OCI-M1 (cell line): Measurements from ENCODE around the gene SLC45A3.

Experiments
- DNase-seq: peaks from one replicate; lab custom pipeline; 2025; lab: John Stamatoyannopoulos, UW

Gene SLC45A3

DNA sequence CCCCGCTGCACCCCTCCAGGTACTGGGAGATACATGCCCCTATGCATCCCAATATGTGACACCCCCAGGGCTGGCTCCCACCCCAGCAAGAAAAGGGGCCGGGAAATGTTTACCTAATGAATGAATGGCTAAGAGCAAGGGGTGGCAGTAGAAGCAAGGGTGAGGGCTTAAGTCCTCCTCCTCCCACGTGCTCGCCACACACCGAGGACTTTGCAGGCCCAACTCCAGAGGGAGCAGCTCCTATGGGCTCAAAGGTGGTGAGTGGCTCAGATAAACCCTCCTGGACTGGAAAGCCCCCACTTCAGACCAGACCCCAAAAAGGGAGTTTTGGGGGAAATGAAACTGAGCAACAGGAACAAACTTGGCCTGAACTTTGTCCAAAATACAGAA lies 11.4 kb downstream of the SLC45A3 start:
- peak; percentile 23 for DNase-seq

DNA sequence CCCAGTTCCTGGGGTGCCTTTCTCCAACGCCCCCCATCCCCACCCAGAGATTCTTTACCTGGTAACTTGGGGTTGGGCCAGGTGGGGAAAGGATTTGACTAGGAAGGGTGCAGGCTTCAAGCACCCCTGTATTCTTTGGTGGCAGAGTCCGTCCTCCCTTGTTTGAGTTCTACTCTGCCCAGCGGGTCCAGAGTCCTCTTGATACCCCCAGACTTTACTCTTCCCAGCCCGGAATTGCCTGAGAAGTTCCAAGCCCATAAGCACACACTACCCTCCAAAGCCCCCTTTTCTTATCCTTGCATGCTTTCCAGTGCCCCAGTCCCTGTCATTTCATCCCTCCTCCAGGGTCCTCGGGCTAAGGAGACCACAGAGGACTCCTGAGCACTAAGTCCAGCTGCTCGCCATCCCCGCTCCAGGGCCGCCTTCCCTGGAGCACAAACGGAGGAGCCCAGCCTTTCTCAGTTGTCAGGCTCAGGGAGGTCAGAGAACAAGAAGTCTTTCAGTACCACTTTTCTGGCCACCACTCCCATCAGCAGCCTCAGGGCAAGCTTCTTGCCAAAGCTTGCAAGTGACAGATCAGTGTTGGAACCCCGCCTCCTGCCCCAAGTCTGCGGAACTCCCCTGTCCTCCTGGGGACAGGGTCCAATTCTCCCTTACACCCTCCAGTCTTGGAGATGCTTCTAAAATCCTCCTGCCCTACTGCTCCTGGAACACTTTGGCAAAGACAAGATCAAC lies 12.2 kb downstream of the SLC45A3 start:
- no peak for DNase-seq

DNA sequence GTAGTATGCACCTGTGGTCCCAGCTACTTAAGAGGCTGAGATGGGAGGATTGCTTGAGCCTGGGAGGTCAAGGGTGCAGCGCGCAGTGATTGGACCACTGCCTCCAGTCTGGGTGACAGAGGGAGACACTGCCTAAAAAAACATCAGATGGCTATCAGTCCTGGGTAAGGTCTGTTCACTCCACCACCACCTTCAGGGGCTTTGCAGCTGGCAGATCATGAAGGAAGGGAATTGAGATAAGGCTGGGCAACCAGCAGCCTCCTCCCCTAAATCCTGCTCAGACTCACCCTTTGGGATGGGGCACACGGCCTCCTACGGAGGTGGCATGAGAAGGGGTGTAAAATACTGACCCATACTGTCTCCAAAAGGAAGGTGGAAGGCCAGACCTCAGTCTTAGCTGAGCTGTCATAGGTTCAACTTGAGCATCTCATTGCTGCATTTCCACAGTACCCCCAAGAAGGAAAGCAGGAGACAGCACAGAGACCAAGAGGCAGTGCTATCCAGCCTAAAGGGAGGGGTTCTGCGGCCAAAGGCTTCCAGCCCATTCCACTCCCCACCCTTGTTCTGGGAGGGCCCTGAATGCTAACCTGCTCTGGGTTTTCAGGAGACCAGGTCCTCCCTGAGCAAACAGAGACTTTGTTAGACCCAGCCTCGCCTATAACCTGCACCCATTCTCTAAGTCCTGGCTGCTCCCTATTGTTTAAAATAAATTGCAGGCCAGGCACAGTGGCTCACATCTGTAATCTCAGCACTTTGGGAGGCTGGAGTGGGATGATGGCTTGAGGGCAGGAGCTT lies 13.7 kb downstream of the SLC45A3 start:
- DNase-seq = no peak

DNA sequence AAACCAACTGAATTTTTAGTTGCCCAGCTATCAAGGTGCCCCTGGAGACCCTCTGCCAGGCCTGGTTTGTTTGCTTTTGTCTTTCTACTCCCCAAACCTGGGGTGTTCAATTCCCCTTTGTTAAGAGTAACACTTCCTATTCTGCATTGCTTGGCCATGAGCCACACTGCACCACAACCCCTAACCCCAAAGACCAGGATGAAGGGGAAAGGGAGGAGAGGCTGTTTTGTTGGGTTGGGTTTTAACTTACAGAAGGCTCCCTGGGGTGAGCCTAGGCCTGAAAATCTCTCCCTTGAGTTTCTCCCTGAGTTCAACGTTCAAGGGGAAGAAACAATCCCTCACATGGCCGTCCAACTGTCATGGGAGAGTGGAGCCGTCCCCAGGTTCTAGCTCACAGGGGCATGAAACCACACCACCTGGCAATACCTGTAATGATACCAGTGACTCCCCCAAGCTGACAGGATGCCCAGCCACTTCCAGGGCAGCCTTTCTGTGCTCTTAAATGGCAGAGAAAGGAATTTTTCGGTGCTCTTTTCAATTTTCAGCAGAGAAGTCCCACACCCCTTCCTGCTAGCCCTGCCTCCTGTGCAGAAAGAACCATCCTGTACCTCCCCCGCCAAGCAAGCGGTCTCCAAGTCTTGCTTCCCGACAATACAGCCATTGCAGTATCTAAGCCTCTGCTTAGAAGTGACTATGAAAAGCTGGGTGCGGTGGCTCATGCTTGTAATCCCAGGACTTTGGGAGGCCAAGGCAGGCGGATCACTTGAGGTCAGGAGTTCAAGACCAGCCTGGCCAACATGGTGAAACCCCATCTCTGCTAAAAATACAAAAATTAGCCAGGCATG lies 14.9 kb downstream of the SLC45A3 start:
- no peak for DNase-seq

DNA sequence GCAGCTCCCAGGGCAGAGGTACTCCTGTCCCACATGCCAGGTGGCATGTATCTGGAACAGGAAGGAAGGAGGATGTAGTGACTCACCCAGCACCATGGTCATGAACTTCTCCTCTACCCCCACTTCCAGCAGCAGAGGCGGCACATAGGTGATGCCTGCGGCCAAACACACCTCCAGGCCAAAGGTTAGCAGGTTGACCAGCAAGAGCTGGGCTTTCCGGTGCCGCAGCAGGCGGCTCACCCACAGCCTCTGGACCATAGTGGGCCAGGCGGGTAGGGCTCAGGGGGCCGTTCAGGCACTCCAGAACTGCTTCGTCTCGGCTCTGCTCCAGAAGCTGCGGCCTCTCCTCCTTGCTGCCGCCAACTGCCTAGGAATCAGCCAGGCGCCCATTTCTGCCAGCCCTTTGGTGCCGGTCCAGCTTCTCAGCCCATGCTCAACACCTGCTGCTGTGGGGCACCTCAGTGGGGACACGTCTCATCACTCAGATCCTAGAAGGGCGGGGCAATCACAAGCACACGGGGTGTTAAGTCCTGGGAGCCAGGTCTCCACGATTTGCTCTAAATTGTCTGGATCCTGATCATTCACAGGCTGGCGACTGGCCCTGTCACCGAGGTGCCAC lies 15.8 kb downstream of the SLC45A3 start:
- no peak for DNase-seq

DNA sequence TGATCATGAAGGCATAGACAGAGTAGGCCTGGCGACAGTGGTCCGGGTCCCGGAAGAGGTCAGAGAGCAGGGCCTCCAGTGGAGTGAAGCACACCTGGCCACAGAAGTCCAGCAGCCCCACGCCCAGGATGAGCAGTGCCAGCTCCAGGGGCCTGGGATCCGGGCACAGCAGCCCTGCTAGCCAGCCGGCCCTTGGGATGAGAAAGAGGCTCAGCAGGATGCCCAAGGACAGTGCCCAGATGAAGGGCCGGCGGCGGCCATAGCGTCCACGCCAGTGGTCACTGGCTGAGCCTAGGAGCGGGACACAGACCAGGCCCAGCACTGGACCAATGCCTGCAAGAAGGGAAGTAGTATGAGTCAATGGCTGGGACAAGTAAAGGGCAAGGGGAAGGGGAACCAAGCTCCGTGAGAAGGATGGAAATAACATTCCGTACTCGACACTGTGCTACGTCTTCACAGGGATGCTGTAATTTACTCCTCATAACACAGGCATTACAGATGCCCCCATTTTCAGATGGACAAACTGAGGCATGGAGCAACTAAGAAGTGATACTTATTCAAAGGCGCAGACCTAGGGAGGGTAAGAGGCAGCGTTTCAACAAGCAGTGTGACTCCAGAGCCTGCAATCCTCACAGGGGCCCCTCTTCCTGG lies 16.9 kb downstream of the SLC45A3 start:
- no peak for DNase-seq

DNA sequence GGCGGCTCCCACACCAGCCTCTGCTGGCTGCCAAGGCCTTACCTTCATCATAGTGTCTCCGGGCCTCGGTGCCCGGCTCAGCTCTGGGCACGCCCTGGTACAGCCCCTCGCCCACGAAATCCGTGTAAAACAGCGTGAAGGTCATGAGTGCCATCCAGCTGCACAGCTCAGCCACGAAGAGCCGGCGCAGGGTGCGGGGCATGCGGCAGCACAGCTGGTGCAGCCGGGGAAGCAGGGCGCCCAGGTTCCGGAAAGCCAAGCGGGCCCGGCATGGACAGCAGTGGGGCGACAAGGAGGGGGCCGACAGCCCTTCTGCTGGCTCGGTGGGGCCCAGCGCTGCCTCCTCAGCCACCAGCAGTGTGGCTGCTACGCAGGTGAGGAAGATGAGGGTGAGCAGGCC lies 17.5 kb downstream of the SLC45A3 start:
- DNase-seq = no peak

DNA sequence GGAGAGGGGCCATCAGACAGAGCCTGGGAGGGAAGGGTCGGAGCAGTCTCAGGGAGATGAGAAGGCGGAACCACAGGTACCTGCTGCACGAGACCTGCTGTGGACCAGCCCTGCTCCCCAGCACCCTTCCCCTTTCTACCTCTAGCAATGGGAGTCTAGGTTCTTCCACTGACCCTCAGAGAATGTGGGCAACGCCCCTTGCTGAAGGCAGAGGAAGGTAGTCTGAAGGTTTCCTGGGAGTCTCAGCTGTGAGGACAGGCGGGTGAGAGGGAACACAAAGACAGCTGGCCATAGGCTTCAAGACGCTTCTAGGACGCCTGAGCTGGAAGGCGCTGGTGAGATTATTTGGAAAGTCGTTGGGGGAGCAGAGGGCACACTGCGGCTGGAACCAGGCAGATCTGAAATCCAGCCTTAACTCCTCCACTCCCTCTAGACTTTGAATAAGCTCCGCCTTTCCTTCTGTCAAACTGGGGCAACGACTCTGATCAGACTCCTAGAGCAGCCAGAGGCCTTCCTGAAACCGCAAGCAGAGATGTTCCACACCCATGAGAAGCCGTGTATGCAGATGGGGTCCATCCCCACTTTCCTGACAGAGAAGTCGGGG lies 18.1 kb downstream of the SLC45A3 start:
- DNase-seq = no peak

DNA sequence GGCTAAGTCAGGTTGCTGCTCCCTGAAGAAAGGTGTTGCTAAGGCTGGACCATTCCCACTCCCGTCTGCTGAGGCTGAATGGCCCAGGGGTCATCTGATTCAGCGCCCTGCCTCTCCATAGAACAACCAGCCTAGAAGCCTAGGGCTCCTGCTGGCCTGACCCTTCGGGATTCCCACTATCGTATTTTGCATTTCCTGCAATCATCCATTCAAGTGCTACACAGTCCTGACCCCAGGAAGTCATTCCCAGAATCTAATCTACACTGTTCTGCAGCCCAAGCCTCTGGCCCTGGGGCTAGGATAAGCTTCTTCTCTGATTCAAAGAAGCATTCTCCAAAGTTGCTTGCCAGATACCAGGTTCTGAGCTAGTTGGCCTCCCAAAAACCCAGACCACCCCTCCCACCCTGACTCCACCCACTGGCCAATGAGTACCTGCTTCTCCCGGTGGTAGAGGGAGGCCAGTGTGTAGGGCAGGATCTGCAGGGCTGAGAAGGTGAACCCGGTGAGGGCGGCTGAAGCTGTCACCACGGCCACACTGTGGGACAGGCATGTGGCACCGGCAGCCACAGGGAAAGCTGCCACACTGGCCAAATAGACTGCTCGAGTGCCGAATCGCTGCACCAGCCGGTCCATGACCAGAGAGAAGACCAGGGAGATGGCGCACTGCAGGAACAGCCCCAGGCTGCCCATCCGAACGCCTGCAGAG lies 18.7 kb downstream of the SLC45A3 start:
- DNase-seq = no peak

DNA sequence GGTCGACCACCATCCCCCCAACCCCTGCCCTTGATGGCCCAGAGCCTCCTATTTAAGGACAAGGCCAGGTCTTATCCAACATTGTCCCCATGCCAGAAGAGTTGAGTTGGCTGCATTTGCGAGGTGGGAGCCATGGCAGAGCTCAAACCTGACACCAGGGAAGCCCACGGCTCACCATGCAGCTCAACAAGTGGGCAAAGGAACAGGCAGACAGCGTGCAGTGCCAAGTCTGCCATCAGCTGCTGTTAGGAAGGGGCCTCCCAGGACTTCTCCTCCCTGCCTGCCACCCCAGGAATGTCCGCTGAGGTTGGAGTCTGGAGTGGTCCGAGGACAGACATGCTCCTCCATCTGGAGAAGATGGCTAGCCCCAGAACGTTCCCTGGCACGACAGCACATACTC lies 19.9 kb downstream of the SLC45A3 start:
- no peak for DNase-seq

DNA sequence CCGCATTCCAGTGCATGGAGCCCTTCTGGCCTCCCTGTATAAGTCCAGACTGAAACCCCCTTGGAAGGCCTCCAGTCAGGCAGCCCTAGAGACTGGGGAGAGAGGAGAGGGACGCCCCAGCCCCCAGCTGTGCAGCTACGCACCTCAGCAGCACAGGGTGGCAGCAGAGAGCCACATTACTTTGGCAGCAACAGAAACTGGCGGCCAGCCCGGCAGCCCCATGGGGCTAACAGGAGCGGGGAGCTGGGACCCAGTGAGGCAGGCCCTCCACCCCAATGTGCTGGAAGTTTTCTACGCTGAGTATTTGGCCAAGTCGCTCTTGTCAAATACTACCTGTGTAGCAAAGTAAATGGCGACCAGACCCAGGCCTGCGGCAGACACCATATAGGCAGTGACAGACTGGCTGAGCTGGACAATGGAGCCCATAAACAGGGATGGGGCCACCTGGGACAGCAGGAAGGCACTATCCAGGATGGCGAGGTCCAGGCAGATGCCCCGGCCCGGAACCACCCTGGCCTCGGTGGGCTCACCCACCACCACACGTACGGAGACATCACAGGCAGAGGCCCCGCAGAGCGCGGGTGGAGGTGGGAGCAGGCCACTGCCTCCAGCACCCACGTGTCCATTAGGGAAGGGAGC lies 21.2 kb downstream of the SLC45A3 start:
- DNase-seq = peak; percentile 85

DNA sequence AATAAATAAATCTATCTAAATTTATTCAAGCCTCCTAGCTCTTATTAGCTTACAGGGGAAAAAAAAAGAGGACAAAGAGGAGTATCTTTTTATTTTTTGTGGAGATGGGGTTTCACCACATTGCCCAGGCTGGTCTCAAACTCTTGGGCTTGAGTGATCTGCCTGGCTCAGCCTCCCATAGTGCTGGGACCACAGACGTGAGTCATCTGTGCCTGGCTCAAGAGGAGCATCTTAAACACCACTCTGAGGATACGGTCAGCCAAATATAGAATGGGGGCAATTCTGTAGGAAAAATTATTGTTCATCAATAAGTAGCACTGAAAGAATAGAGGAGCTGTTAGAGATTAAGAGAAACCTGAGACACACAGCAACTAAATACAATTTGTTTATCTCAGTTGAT lies 24.1 kb downstream of the SLC45A3 start:
- DNase-seq = no peak

DNA sequence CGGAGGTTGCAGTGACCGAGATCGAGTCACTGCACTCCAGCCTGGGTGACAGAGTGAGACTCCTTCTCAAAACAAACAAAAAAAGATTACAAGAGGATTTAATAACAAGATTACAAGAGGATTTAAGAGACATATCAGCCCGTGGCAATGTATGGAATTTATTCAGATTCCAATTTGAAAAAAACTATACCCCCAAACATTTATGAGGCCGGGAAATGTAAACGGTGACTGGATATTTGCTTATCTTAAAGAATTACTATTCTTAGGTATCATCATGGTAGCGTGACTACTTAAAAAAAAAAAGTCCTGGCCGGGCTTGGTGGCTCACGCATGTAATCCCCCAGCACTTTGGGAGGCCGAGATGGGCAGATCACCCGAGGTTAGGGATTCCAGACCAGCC lies 27.3 kb downstream of the SLC45A3 start:
- DNase-seq = no peak

DNA sequence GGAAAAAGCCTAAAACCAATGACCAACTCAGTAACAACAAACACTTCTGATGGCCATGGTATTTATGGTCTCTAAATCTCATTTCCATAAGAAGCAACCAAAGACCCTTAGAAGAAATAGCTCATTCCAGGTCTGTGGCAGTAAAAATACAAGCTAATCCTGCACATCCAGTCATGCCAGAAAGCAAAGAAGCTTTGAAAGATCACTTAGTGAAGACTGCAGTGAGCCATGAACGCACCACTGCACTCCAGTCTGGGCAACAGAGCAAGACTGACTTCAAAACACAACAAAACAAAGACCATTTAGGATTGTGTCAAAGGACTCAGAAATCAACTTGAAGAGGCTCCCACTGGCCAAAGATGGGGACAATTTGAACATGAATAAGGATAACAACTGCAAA lies 30.1 kb downstream of the SLC45A3 start:
- no peak for DNase-seq

DNA sequence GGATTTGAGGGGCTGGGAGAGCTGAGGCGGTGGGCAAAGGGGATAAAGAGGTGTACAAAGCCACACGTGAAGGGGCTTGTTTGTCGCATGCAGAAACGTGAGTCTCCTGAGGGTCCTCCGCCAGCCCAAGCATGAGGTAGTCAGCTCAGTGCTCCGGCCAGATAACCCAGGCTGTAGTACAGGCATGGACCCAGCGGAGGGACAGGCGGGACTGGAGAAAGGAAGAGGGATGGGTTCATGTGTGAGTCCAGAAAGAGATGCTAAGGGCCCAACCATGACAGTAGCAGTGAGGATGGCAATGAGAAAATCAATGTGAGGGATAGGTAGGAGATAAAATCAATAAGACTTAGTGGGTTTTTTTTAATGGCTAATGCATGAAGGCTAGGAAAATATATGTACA lies 34.8 kb downstream of the SLC45A3 start:
- no peak for DNase-seq

DNA sequence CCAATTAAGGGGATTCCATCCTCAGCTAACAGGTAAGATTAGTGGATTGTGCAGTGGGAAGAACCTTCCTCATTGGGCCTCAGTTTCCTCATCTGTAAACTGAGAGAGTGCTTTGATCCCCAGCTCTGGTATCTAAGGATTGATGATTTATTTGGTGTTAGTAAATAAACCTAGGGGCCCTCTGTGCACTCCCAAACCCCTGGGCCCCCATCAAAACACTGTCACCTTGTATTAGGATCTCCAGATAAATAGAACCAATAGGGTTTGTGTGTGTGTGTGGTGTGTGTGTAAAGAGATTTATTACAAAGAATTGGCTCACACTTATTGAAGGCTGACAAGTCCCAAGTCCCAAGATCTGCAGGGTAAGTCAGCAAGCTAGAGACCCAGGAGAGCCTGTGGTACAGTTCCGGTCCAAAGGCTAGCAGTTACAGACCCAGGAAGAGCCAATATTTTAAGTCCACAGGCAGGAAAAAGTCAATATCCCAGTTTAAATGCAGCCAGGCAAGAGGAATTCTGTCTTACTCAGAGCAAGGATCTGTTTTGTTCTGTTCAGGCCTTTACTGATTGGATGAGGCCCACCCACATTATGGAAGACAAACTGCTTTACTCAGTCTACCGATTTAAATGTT lies 37.5 kb downstream of the SLC45A3 start:
- no peak for DNase-seq

DNA sequence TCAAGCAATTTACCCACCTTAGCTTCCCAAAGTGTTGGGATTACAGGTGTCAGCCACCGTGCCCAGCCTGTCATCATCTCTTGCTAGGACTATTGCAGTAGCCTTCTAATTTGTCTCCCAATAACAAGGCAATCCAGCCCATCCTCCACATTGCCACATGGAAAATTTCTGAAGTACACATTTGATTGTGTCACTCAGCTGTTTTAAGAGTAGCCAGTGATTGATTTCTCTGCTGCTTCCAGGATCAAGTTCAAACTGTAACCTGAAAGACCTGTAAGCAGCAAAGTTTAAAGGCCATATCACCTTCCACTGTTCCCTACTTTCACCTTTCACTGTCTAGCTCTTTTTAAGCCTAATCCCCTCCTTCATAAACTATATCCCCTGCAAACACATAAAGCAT lies 40.7 kb downstream of the SLC45A3 start:
- DNase-seq = no peak

DNA sequence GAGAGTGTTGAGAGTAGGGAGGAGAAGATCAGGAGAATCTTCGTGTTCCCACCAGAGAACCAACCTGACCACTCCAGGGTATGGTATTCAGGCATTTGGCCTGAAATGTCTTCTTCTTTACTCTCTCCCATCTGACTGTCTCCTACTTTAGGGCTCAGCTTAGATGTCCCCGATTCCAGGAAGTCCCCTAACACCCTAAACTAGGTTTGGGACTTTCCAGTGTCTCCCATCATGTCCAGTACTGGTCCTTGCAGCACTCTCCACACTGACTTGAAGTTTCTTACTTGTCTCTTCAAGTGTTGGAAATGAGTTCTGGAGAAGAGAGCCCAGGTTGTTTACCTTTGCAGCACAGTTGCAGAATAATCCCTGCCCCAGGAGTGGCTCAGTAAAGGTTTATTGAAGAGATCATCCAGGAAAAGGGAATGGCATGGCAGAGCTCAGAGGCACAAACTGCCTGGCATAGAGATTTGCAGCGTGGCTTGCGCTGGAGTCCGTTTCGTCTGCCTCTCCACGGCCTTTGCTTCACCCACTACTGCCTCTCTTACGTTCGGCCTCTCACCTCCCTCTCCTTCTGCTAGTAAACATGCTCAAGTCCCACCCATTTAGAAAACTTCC lies 42.3 kb downstream of the SLC45A3 start:
- DNase-seq = no peak

DNA sequence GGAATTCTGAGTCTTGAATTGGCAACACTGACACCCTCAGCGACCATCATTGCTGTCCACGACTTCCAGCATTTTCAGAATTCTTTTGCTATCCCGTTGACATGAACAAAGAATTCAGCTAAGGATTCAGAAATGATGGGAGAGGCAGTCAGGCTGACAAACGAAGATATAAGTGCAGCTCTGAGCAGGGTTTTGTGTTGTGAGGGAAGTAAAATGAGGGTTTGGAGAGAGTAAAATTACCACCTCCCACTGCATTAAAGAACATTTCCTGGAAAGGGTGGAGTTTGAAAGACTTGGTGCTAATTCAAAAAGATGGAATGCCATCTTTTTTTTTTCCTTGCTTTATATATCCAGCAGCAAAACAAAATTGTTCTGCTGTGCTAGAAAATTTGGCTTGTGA lies 43.6 kb downstream of the SLC45A3 start:
- DNase-seq = no peak
